Measurements from ENCODE around the gene DPY19L2. TPM values are rescaled to one million over a fixed set of nuclear protein-coding genes. Genes with fewer than 3 reads are reported as not detected.
"Not testable (repeated sequence)": the region's sequence is repeated elsewhere in the genome, so short reads cannot be mapped to it uniquely, and the experiment has no call there.

DPY19L2 gene
- total and polyA plus RNA-seq, 2 experiments from 2014 or later, result 0.31 to 0.43 TPM

- H3K4me3 ChIP-seq; H3K9me2 ChIP-seq (ENCODE audit: insufficient read depth); H3K36me3 ChIP-seq (ENCODE audit: low read depth); H3K9ac ChIP-seq; H3K27me3 ChIP-seq (replicated peaks; ENCODE audit: insufficient read depth); H4K20me1 ChIP-seq (ENCODE audit: insufficient read depth); H2AFZ ChIP-seq; H3K27ac ChIP-seq; H3F3A ChIP-seq (ENCODE audit: insufficient read depth); DNase-seq; H3K4me1 ChIP-seq (ENCODE audit: insufficient read depth); in situ Hi-C loops (cut with MboI); H3K79me2 ChIP-seq (ENCODE audit: insufficient read depth); H3K9me3 ChIP-seq (ENCODE audit: low read depth); H3K4me2 ChIP-seq (ENCODE audit: unreplicated experiment): not testable (repeated sequence)
- WGBS, 2 experiments (ENCODE audit: low coverage in 1 of 2, low lambda C conversion rate in 2 of 2, missing lambda C conversion rate in 2 of 2), result 67 to 73% methylated on average over 2 of the region's 2 CpGs
These were observed 44.2 kb upstream of the DPY19L2 start for GRCh38 chr12:63712376-63712974.

- H3K4me1 ChIP-seq (ENCODE audit: insufficient read depth); H3K4me2 ChIP-seq (ENCODE audit: unreplicated experiment); H3K27me3 ChIP-seq (replicated peaks; ENCODE audit: insufficient read depth); H3K9me3 ChIP-seq (ENCODE audit: low read depth); H3K79me2 ChIP-seq (ENCODE audit: insufficient read depth); H3K36me3 ChIP-seq (ENCODE audit: low read depth); H4K20me1 ChIP-seq (ENCODE audit: insufficient read depth); H3K9ac ChIP-seq; in situ Hi-C loops (cut with MboI); H3K9me2 ChIP-seq (ENCODE audit: insufficient read depth); H3K4me3 ChIP-seq; H2AFZ ChIP-seq; H3K27ac ChIP-seq; H3F3A ChIP-seq (ENCODE audit: insufficient read depth): not testable (repeated sequence)
- 32 to 36% methylated on average over 2 of the region's 2 CpGs for WGBS, 2 experiments (ENCODE audit: low coverage in 1 of 2, low lambda C conversion rate in 2 of 2, missing lambda C conversion rate in 2 of 2)
- DNase-seq, result peak; percentile 2
These were observed 43.0 kb upstream of the DPY19L2 start for GRCh38 chr12:63711339-63711738.

GRCh38 chr12:63706336-63706735, 38.0 kb upstream of the DPY19L2 start:
- H3K4me3 ChIP-seq, result no peak overlapping the region
- no peak for DNase-seq
- no peaks in the 10 kb centered on the region for H3K4me1 ChIP-seq (ENCODE audit: insufficient read depth)
- H4K20me1 ChIP-seq (ENCODE audit: insufficient read depth), result no peaks in the 10 kb centered on the region
- no peaks in the 10 kb centered on the region for H3F3A ChIP-seq (ENCODE audit: insufficient read depth)
- TF ChIP-seq EZH2phosphoT487 (IDR thresholded peaks at IDR 0.05; ENCODE audit: insufficient read depth, low read depth), result no peak
- no peak for TF ChIP-seq EZH2 (IDR thresholded peaks at IDR 0.05; ENCODE audit: insufficient read depth, poor library complexity, severe bottlenecking)
- no peak overlapping the region for H3K9ac ChIP-seq
- H3K36me3 ChIP-seq (ENCODE audit: low read depth), result no peaks in the 10 kb centered on the region
- H3K27ac ChIP-seq, result no peak overlapping the region
- H2AFZ ChIP-seq, result no peak overlapping the region
- H3K9me3 ChIP-seq (ENCODE audit: low read depth), result no peaks in the 10 kb centered on the region
- no peaks in the 10 kb centered on the region for H3K79me2 ChIP-seq (ENCODE audit: insufficient read depth)
- no peak overlapping the region for H3K4me2 ChIP-seq (ENCODE audit: unreplicated experiment)
- H3K9me2 ChIP-seq (ENCODE audit: insufficient read depth), result no peaks in the 10 kb centered on the region
- in situ Hi-C loops (cut with MboI), result no loop called here
- 60 to 61% methylated on average over 3 of the region's 3 CpGs for WGBS, 2 experiments (ENCODE audit: low coverage in 1 of 2, low lambda C conversion rate in 2 of 2, missing lambda C conversion rate in 2 of 2)
- no peaks in the 10 kb centered on the region; the same call in 1 of the 2 replicates for H3K27me3 ChIP-seq (replicated peaks; ENCODE audit: insufficient read depth)

- 49 to 52% methylated on average over 3 of the region's 3 CpGs for WGBS, 2 experiments (ENCODE audit: low coverage in 1 of 2, low lambda C conversion rate in 2 of 2, missing lambda C conversion rate in 2 of 2)
- H3K4me1 ChIP-seq (ENCODE audit: insufficient read depth); H3F3A ChIP-seq (ENCODE audit: insufficient read depth); DNase-seq; H3K9me3 ChIP-seq (ENCODE audit: low read depth); H3K27me3 ChIP-seq (replicated peaks; ENCODE audit: insufficient read depth); H3K9ac ChIP-seq; H3K36me3 ChIP-seq (ENCODE audit: low read depth); H3K79me2 ChIP-seq (ENCODE audit: insufficient read depth); H3K27ac ChIP-seq; H4K20me1 ChIP-seq (ENCODE audit: insufficient read depth); H3K4me3 ChIP-seq; in situ Hi-C loops (cut with MboI); H3K4me2 ChIP-seq (ENCODE audit: unreplicated experiment); H3K9me2 ChIP-seq (ENCODE audit: insufficient read depth); H2AFZ ChIP-seq: not testable (repeated sequence)
These were observed 31.5 kb upstream of the DPY19L2 start for GRCh38 chr12:63699678-63700382.

GRCh38 chr12:63699011-63699410, 30.7 kb upstream of the DPY19L2 start:
- H3K4me3 ChIP-seq; H3K27ac ChIP-seq; H3K79me2 ChIP-seq (ENCODE audit: insufficient read depth); H3K4me2 ChIP-seq (ENCODE audit: unreplicated experiment); H3K9ac ChIP-seq; H3K4me1 ChIP-seq (ENCODE audit: insufficient read depth); H3K9me2 ChIP-seq (ENCODE audit: insufficient read depth); H4K20me1 ChIP-seq (ENCODE audit: insufficient read depth); H3F3A ChIP-seq (ENCODE audit: insufficient read depth); H3K27me3 ChIP-seq (replicated peaks; ENCODE audit: insufficient read depth); H2AFZ ChIP-seq; H3K36me3 ChIP-seq (ENCODE audit: low read depth); in situ Hi-C loops (cut with MboI); DNase-seq; H3K9me3 ChIP-seq (ENCODE audit: low read depth): not testable (repeated sequence)
- WGBS, 2 experiments (ENCODE audit: low coverage in 1 of 2, low lambda C conversion rate in 2 of 2, missing lambda C conversion rate in 2 of 2), result 25 to 35% methylated on average over 2 of the region's 2 CpGs

- WGBS, 2 experiments (ENCODE audit: low coverage in 1 of 2, low lambda C conversion rate in 2 of 2, missing lambda C conversion rate in 2 of 2), result 25 to 47% methylated on average over 2 of the region's 2 CpGs
- H3K4me3 ChIP-seq; H3K9me2 ChIP-seq (ENCODE audit: insufficient read depth); H3K9ac ChIP-seq; H3K79me2 ChIP-seq (ENCODE audit: insufficient read depth); DNase-seq; in situ Hi-C loops (cut with MboI); H3K36me3 ChIP-seq (ENCODE audit: low read depth); H3K27me3 ChIP-seq (replicated peaks; ENCODE audit: insufficient read depth); H4K20me1 ChIP-seq (ENCODE audit: insufficient read depth); H3K4me2 ChIP-seq (ENCODE audit: unreplicated experiment); H3F3A ChIP-seq (ENCODE audit: insufficient read depth); H3K27ac ChIP-seq; H2AFZ ChIP-seq; H3K4me1 ChIP-seq (ENCODE audit: insufficient read depth); H3K9me3 ChIP-seq (ENCODE audit: low read depth): not testable (repeated sequence)
These were observed 22.5 kb upstream of the DPY19L2 start for GRCh38 chr12:63690837-63691236.

- H3K4me3 ChIP-seq; H3K27ac ChIP-seq; H3K79me2 ChIP-seq (ENCODE audit: insufficient read depth); H3K27me3 ChIP-seq (replicated peaks; ENCODE audit: insufficient read depth); H3K36me3 ChIP-seq (ENCODE audit: low read depth); DNase-seq; H3K9me2 ChIP-seq (ENCODE audit: insufficient read depth); H2AFZ ChIP-seq; H3F3A ChIP-seq (ENCODE audit: insufficient read depth); H3K4me1 ChIP-seq (ENCODE audit: insufficient read depth); in situ Hi-C loops (cut with MboI); H3K4me2 ChIP-seq (ENCODE audit: unreplicated experiment); H3K9me3 ChIP-seq (ENCODE audit: low read depth); H3K9ac ChIP-seq; H4K20me1 ChIP-seq (ENCODE audit: insufficient read depth): not testable (repeated sequence)
- 50 to 53% methylated on average over 1 of the region's 1 CpG for WGBS, 2 experiments (ENCODE audit: low coverage in 1 of 2, low lambda C conversion rate in 2 of 2, missing lambda C conversion rate in 2 of 2)
These were observed 20.8 kb upstream of the DPY19L2 start for GRCh38 chr12:63689141-63689540.

Data from GM23248 (cell line).